Right lung (tissue), 5 donors: Measurements from ENCODE around the gene MEGF8. TPM values are rescaled to one million over a fixed set of nuclear protein-coding genes. Genes with fewer than 3 reads are reported as not detected.
A peak's percentile ranks its signal among the peaks of the same experiment; 100 is the strongest.

Experiments used
- DNase-seq, 2 donors: peaks; one replicate each; pipeline ENCODE4 v3.0.0-alpha.2; 2013
- polyA plus RNA-seq, 5 donors: library from polyadenylated mRNA; unstranded; fragments of 120-200 nt; gene quantifications; one replicate each; pipeline versions ENCODE4 v1.2.1 to v1.2.3, GENCODE V29; 2013; ENCODE audit warnings: inconsistent platforms in 1 of 5, low replicate concordance in 1 of 5; ENCODE audit not compliant: insufficient read length in 5 of 5, insufficient read depth in 1 of 5

The MEGF8 gene
- polyA plus RNA-seq, 5 donors: 21.4 to 39.5 (median 27.9) TPM

GRCh38 chr19:42286349-42287016, 39.0 kb upstream of the MEGF8 start:
- DNase-seq: no peak

GRCh38 chr19:42287017-42287826, 38.2 kb upstream of the MEGF8 start:
- DNase-seq: no peak

DNA sequence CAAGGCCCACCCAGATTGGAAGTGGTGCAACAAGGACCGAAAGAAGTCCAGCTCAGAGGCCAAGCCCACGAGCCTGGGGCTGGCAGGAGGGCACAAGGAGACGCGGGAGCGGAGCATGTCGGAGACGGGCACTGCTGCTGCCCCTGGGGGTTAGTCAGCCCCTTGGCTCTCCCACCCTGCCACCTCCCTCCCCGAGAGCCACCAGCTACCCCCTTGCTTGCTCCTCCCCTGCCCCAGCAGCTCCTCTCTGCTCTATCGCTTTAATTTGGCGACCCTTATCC, 37.7 kb upstream of the MEGF8 start:
- no peak for DNase-seq

DNA sequence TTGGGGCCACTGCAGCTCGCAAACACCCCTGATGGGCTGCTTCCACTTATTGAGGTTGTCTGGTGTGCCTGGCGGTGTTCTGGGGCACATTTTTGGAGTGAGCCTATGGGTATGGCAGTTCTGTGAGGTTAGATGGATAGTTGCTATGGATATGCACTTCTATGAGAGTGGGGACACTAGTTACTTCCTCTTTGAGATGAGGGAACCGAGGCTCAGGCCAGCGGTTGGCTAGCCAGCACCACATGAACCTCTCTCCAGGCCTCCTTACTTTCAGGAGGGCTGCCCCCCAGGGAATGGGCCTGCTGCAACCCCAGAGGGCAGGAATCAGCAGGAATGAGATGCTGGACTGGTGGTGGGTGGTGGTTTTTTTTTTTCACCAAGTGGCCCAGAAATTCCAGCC, 37.0 kb upstream of the MEGF8 start:
- no peak for DNase-seq

DNA sequence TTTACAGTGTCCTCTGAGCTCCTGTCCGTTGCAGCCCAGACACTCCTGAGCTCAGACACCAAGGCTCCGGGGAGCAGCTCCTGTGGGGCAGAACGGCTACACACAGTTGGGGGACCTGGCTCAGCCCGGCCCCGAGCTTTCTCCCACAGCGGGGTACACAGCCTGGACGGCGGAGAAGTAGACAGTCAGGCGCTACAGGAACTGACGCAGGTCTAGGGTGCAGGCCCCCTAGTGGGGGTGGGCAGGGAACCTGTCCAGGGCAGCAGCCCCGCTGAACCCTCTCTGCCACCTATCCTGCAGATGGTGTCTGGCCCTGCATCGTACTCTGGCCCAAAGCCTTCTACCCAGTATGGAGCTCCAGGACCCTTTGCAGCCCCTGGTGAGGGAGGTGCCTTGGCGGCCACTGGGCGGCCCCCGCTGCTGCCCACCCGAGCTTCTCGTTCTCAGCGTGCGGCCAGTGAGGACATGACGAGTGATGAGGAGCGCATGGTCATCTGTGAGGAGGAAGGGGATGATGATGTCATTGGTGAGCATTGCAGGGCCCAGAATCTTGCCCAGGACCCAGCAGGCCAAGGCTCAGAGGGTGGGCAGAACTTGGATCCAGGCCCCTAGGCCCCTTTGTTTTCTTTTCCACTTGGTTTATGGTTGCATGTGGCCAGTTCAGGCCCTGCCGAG, 36.4 kb upstream of the MEGF8 start:
- no peak for DNase-seq

DNA sequence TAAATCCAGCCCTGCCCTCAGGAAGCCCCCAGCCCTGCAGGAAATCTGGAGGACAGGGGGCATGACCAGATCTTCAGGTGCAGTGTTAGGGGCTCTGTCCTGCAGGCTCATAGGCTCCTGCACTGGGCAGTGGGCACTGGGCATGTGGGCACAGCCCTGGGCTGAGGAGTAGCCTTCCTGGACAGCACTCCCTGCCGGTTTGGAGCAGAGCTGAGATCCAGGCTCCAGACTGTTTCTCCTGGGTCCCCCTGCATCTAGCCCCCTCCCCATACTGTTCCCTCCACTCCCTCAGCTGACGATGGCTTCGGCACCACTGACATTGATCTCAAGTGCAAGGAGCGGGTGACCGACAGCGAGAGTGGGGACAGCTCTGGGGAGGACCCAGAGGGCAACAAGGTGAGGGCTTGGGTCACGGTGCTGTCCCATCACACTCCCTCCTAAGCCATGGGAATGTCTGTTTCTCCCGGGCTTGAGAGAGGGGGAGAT, 35.8 kb upstream of the MEGF8 start:
- DNase-seq: no peak

GRCh38 chr19:42290136-42290522, 35.3 kb upstream of the MEGF8 start:
- DNase-seq: no peak

GRCh38 chr19:42290523-42291434, 34.7 kb upstream of the MEGF8 start:
- DNase-seq: no peak

- no peak for DNase-seq
Measured at GRCh38 chr19:42291435-42291810, 34.0 kb upstream of the MEGF8 start.

- no peak for DNase-seq
Measured at GRCh38 chr19:42292042-42292960, 33.1 kb upstream of the MEGF8 start.

DNA sequence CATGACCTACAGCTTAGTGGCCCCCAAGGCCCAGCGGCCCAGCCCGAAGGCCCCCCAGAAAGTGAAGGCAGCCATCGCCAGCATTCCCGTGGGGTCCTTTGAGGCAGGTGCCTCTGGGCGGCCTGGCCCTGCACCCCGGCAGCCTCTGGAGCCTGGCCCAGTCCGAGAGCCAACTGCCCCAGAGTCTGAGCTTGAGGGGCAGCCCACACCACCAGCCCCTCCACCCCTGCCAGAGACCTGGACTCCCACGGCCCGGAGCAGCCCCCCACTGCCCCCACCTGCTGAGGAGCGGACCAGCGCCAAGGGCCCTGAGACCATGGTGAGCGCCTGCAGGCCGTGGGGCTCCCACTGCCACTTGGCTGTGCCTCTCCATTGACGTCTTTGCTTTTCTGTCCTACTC, 32.5 kb upstream of the MEGF8 start:
- no peak for DNase-seq

- DNase-seq: no peak
Measured at GRCh38 chr19:42293540-42293939, 31.9 kb upstream of the MEGF8 start.

DNA sequence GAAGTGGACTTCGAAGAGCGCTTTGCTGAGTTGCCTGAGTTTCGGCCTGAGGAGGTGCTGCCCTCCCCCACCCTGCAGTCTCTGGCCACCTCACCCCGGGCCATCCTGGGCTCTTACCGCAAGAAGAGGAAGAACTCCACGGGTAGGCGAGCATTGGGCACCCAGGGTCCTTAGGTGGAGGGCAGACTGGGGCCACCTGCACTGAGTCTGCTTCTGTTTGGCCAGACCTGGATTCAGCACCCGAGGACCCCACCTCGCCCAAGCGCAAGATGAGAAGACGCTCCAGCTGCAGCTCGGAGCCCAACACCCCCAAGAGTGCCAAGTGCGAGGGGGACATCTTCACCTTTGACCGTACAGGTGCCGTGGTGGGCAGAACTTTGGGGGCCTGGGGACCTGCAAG, 31.5 kb upstream of the MEGF8 start:
- DNase-seq: no peak

- no peak for DNase-seq
Measured at GRCh38 chr19:42294471-42295137, 30.8 kb upstream of the MEGF8 start.

GRCh38 chr19:42295342-42295741, 30.1 kb upstream of the MEGF8 start:
- no peak for DNase-seq

GRCh38 chr19:42295831-42296525, 29.5 kb upstream of the MEGF8 start:
- peak in 1 of 2 donors; percentile 66 for DNase-seq

DNA sequence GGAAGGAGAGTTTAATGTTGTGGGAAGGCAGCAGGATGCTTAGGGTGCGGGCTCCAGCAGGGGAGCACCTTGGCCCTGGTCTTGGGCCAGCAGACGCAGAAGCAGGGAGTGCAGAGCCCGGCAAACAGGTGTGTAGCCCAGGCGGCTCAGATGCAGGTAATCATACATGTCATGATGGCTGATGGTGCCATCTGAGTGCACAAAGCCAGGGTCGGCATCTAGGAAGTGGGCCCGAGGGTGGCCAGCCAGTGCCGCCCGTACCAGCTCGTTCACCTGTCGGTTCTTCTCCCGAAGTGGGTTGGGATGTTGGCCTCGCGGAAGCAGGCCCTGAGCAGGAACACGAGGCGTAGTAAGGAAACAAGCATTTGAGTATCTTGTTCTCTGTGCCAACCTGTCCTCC, 28.4 kb upstream of the MEGF8 start:
- no peak for DNase-seq

GRCh38 chr19:42301646-42302203, 23.7 kb upstream of the MEGF8 start, which contains the start of gene PRR19:
Gene PRR19 (plus strand): TSS chr19:42302132. CDS start chr19:42309585, 7,453 bp downstream.
- DNase-seq: no peak

DNA sequence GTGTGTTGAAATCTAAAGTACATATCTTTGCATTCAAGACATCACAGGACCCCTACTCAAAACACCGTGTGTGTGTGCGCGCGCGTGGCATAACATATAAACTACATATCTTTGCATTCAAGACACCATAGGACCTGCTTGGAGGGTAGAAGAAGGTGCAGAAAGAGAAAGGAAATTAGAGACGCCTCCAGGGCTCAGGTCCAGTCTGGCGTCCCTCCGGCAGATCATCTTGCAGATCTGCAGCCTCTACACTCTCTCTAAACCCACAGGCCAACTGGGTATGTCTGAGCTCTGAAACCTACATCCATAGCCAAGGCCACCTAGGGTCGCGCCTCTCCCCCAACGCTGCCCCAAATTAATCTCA, 22.4 kb upstream of the MEGF8 start:
- DNase-seq: no peak
